Measurements from ENCODE around the gene ACACB. TPM values are rescaled to one million over a fixed set of nuclear protein-coding genes. Genes with fewer than 3 reads are reported as not detected.

The ACACB gene
- total and polyA plus RNA-seq, 11 donors = 29.9 to 176 (median 119) TPM

DNA sequence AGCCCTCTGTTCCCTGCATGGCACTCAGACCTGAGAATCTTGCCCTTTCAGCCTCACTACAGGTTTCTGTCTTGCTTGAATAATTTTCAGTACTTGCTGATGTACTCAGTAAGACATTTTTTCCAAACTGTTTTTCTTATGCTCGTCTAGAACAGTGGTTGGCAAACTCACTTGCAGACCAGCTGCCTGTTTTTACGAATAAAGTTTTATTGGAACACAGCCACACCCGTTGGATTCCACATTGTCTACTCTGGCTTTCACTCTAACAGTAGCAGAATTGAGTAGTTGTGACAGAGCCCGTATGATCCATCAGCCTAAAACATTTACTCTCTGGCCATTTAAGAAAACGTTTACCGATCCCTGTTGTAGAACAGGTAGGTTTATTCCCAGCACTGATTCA lies 119.9 kb downstream of the ACACB start:
- no peak for DNase-seq
- TF ChIP-seq, protein P1, sequence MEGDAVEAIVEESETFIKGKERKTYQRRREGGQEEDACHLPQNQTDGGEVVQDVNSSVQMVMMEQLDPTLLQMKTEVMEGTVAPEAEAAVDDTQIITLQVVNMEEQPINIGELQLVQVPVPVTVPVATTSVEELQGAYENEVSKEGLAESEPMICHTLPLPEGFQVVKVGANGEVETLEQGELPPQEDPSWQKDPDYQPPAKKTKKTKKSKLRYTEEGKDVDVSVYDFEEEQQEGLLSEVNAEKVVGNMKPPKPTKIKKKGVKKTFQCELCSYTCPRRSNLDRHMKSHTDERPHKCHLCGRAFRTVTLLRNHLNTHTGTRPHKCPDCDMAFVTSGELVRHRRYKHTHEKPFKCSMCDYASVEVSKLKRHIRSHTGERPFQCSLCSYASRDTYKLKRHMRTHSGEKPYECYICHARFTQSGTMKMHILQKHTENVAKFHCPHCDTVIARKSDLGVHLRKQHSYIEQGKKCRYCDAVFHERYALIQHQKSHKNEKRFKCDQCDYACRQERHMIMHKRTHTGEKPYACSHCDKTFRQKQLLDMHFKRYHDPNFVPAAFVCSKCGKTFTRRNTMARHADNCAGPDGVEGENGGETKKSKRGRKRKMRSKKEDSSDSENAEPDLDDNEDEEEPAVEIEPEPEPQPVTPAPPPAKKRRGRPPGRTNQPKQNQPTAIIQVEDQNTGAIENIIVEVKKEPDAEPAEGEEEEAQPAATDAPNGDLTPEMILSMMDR (IDR thresholded peaks at IDR 0.05) = no peak
- no peak for TF ChIP-seq POLR2A (IDR thresholded peaks at IDR 0.05)
- H3K4me3 ChIP-seq = no peak overlapping the region
- ATAC-seq = no peak
- H3K27ac ChIP-seq = no peak overlapping the region
- H3K36me3 ChIP-seq = peaks cover 0 to 100% (median 95%) of the 10 kb centered on the region in 9 donors
- 80 to 85% (median 84%) methylated on average over 6 of the region's 6 CpGs for WGBS, 4 donors
- H3K9me3 ChIP-seq = no peaks in the 10 kb centered on the region
- H3K4me1 ChIP-seq = no peaks in the 10 kb centered on the region
- H3K27me3 ChIP-seq = no peaks in the 10 kb centered on the region
- intact Hi-C loops (cut with DNase I) = loop anchor here in 1 of 10 donors (10.0 kb wide), 1 partner anchor 51 kb away; no protein-coding TSS in a partner anchor

DNA sequence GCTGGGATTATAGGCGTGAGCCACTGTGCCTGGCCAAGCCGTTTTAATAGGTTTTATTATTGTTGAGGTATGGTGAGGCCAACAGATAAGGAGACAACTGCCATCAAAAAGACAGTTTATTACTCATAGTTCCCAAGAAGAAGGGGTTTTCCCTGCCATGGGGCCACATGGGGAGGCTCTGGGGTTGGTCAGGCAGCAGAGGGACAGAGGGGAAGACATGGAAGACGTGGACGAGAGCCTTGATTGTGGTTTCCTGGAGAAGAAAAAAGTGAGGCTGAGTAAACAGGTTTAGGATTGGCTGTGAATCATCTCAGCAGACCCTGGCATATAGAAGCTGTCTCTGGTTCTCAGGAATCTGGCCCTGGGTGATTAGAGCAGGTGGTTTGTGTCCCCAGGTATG lies 122.8 kb downstream of the ACACB start:
- Histone ChIP-seq H3K4me3 (no peak overlapping the region), H3K27ac (no peak overlapping the region), H3K4me1 (no peaks in the 10 kb centered on the region), H3K36me3 (peaks cover 0 to 100% (median 94%) of the 10 kb centered on the region in 9 donors), H3K27me3 (no peaks in the 10 kb centered on the region), H3K9me3 (no peaks in the 10 kb centered on the region)
- 83 to 93% (median 92%) methylated on average over 4 of the region's 4 CpGs for WGBS, 4 donors
- no peak for DNase-seq
- ATAC-seq = no peak
- TF ChIP-seq, protein P1 (IDR thresholded peaks at IDR 0.05) = no peak
- TF ChIP-seq POLR2A (IDR thresholded peaks at IDR 0.05) = no peak
- intact Hi-C loops (cut with DNase I) = loop anchor here in 1 of 10 donors (10.0 kb wide), 1 partner anchor 54 kb away; no protein-coding TSS in a partner anchor

DNA sequence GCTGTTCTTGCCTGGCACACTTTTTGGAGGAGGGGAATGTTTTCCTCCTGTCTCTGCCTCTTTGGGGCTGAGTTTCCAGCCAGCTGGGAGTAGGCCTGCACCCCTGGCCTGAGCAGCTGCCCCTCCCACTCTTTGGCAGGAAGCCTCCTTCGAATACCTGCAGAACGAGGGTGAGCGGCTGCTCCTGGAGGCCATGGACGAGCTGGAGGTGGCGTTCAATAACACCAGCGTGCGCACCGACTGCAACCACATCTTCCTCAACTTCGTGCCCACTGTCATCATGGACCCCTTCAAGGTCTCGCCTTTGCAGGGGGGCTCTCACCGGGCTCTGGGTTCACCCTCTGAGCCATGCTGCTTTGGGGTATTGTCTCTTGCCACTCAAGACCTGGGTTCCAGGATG lies 123.3 kb downstream of the ACACB start:
- H3K27me3 ChIP-seq = no peaks in the 10 kb centered on the region
- H3K4me3 ChIP-seq = no peak overlapping the region
- WGBS, 4 donors = 71 to 84% (median 81%) methylated on average over 10 to 11 of the region's 11 CpGs
- DNase-seq (no peak), ATAC-seq (peak in 1 of 4 donors; percentile 37)
- intact Hi-C loops (cut with DNase I) = loop anchor here in 2 of 10 donors (5.0 to 10.0 kb wide), 2 partner anchors 32 to 55 kb away; no protein-coding TSS in a partner anchor
- peaks cover 0 to 100% (median 94%) of the 10 kb centered on the region in 9 donors for H3K36me3 ChIP-seq
- H3K9me3 ChIP-seq = no peaks in the 10 kb centered on the region
- TF ChIP-seq POLR2A (IDR thresholded peaks at IDR 0.05) = no peak
- TF ChIP-seq, protein P1 (IDR thresholded peaks at IDR 0.05) = no peak
- H3K4me1 ChIP-seq = no peaks in the 10 kb centered on the region
- H3K27ac ChIP-seq = no peak overlapping the region

DNA sequence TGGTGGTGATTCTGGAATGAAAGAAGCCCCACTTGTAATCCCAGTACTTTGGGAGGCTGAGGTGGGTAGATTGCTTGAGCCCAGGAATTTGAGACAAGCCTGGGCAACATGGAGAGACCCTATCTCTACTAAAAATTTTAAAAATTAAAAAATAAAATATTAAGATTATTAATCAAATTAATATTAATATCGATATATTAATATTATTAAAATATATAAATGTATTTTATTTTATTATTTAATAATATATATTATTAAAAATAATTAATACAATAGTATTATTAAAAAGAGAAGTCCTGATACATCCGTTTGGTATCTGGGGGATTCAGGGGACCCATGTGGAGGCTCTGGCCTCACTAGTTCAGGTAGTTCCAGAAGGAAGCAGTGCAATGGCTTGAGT lies 124.0 kb downstream of the ACACB start:
- DNase-seq (no peak), ATAC-seq (no peak)
- TF ChIP-seq POLR2A (IDR thresholded peaks at IDR 0.05) = no peak
- TF ChIP-seq, protein P1 (IDR thresholded peaks at IDR 0.05) = no peak
- Histone ChIP-seq H3K27ac (no peak overlapping the region), H3K4me1 (no peaks in the 10 kb centered on the region), H3K9me3 (no peaks in the 10 kb centered on the region), H3K36me3 (peaks cover 0 to 100% (median 94%) of the 10 kb centered on the region in 9 donors), H3K27me3 (no peaks in the 10 kb centered on the region), H3K4me3 (no peak overlapping the region)
- 94 to 97% (median 95%) methylated on average over 2 of the region's 2 CpGs for WGBS, 4 donors
- intact Hi-C loops (cut with DNase I) = loop anchor here in 1 of 10 donors (5.0 kb wide), 1 partner anchor 33 kb away; no protein-coding TSS in a partner anchor

Data from heart left ventricle (tissue), 16 donors.